Measurements from ENCODE around the gene IL24. TPM values are rescaled to one million over a fixed set of nuclear protein-coding genes. Genes with fewer than 3 reads are reported as not detected.

Gene IL24
- total RNA-seq, 2 donors from 2014 or later = not detected

DNA sequence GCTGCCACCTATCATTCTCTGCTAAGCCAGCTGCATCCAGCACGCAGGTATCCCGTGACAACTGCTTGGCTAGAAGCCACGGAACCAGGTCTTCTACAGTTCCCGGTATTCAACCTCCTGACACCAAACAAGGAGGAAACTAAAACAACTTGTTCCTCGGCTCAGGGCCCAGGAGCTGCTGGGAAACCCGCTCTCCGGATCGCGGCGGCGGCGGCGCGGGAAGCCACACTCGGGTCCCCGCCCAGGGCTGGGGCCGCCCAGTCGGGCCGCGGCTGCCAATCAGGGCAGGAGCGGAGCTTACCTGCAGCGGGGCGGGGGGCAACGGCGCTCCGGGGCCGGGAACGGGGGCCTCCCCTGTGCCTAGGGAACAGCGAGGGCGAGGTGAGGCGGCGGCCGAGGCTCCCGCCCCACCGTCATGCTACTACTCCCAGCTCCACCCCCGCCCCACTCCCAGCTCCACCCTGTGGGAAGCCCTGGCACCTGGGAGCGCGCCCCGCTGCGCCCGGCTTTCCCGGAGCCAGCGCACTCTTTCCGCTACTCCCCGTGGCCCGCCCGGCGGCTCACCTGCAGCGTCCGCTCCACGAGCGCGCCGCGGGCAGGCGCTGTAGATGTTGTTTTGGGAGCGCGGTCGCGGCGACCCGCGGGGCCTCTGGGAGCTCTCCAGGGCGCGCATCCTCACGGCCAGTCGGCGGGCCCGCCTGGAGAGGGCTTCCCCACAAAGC lies 12.1 kb downstream of the IL24 start:
- TF ChIP-seq CTCF (IDR thresholded peaks at IDR 0.05) = no peak
- DNase-seq (ENCODE audit: low spot score) = no peak
- H3K36me3 ChIP-seq = no peaks in the 10 kb centered on the region
- H3K9me3 ChIP-seq = no peaks in the 10 kb centered on the region
- H3K4me1 ChIP-seq (ENCODE audit: control insufficient read depth in 1 of 2, low read depth in 2 of 2) = peaks cover 9 to 14% of the 10 kb centered on the region in 2 donors
- ATAC-seq (ENCODE audit: insufficient number of reproducible peaks, low FRiP score, low read depth) = no peak
- peak overlapping the region; percentile 71 for H3K4me3 ChIP-seq
- peaks cover 13% of the 10 kb centered on the region for H3K27me3 ChIP-seq (replicated peaks; ENCODE audit: insufficient read depth)
- no peak overlapping the region for H3K27ac ChIP-seq

DNA sequence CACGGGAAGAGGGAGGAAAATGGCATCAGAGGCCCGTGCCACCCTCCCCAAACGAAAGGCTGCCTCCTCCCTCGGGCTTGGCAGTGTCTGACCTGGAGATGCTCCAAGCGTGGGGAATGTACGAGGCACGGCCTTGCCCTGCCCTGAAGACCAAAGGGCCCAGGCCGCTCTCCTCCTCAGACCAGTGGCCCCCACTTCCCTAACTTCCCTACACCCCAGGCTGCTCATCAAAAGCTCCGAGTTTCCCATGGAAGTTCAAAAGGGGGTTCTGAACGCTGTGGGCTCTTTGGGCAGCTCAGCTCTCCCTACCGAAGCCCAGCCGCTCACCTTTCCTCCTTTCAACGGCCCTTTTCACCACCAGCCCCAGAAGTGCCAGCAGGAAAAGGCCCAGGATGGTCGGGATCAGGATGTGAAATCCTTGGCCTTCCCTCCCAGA lies 12.7 kb downstream of the IL24 start:
- no peaks in the 10 kb centered on the region for H3K9me3 ChIP-seq
- ATAC-seq (ENCODE audit: insufficient number of reproducible peaks, low FRiP score, low read depth) = no peak
- no peak overlapping the region for H3K27ac ChIP-seq
- no peak for TF ChIP-seq CTCF (IDR thresholded peaks at IDR 0.05)
- H3K36me3 ChIP-seq = no peaks in the 10 kb centered on the region
- H3K27me3 ChIP-seq (replicated peaks; ENCODE audit: insufficient read depth) = peaks cover 13% of the 10 kb centered on the region
- H3K4me1 ChIP-seq (ENCODE audit: control insufficient read depth in 1 of 2, low read depth in 2 of 2) = peaks cover 9 to 14% of the 10 kb centered on the region in 2 donors
- DNase-seq (ENCODE audit: low spot score) = no peak
- peak overlapping the region; percentile 71 for H3K4me3 ChIP-seq

- peaks cover 13% of the 10 kb centered on the region for H3K27me3 ChIP-seq (replicated peaks; ENCODE audit: insufficient read depth)
- no peak overlapping the region for H3K4me3 ChIP-seq
- H3K27ac ChIP-seq = no peak overlapping the region
- TF ChIP-seq CTCF (IDR thresholded peaks at IDR 0.05) = peak; percentile 83
- no peaks in the 10 kb centered on the region for H3K36me3 ChIP-seq
- peaks cover 9 to 14% of the 10 kb centered on the region in 2 donors for H3K4me1 ChIP-seq (ENCODE audit: control insufficient read depth in 1 of 2, low read depth in 2 of 2)
- ATAC-seq (ENCODE audit: insufficient number of reproducible peaks, low FRiP score, low read depth) = peak; percentile 41
- DNase-seq (ENCODE audit: low spot score) = no peak
- no peaks in the 10 kb centered on the region for H3K9me3 ChIP-seq
These were observed 13.9 kb downstream of the IL24 start for GRCh38 chr1:206911064-206911663.

- Histone ChIP-seq H3K4me3 (no peak overlapping the region), H3K4me1 (ENCODE audit: control insufficient read depth in 1 of 2, low read depth in 2 of 2) (peaks cover 9 to 14% of the 10 kb centered on the region in 2 donors), H3K36me3 (no peaks in the 10 kb centered on the region), H3K9me3 (no peaks in the 10 kb centered on the region), H3K27me3 (replicated peaks; ENCODE audit: insufficient read depth) (peaks cover 13% of the 10 kb centered on the region), H3K27ac (no peak overlapping the region)
- no peak for DNase-seq (ENCODE audit: low spot score)
- peak; percentile 87 for TF ChIP-seq CTCF (IDR thresholded peaks at IDR 0.05)
- ATAC-seq (ENCODE audit: insufficient number of reproducible peaks, low FRiP score, low read depth) = peak; percentile 38
These were observed 15.3 kb downstream of the IL24 start for GRCh38 chr1:206912445-206913095.
